Neural cell (in vitro differentiated cells): ENCODE measurements around the gene CCDC12.

ENCODE experiments used
- EP300 ChIP-seq: fragments of 450-650 bp; conservative IDR thresholded peaks from 2 replicates; pipeline ENCODE4 v1.6.1; 2014; ENCODE audit warnings: antibody characterized with exemption, mild to moderate bottlenecking, moderate library complexity; ENCODE audit not compliant: poor library complexity, severe bottlenecking
- POLR2AphosphoS5 ChIP-seq: IDR thresholded peaks from 2 replicates; pipeline ENCODE4 v1.6.1; 2012
- TF ChIP-seq, protein P1 (sequence below): fragments of 450-650 bp; IDR thresholded peaks from 2 replicates; pipeline ENCODE4 v1.5.1; 2014; ENCODE audit warnings: antibody characterized with exemption, mild to moderate bottlenecking, moderate library complexity; ENCODE audit not compliant: poor library complexity, severe bottlenecking

GRCh38 chr3:46962990-46963389 is 13.6 kb downstream of the CCDC12 start:
- TF ChIP-seq, protein P1, sequence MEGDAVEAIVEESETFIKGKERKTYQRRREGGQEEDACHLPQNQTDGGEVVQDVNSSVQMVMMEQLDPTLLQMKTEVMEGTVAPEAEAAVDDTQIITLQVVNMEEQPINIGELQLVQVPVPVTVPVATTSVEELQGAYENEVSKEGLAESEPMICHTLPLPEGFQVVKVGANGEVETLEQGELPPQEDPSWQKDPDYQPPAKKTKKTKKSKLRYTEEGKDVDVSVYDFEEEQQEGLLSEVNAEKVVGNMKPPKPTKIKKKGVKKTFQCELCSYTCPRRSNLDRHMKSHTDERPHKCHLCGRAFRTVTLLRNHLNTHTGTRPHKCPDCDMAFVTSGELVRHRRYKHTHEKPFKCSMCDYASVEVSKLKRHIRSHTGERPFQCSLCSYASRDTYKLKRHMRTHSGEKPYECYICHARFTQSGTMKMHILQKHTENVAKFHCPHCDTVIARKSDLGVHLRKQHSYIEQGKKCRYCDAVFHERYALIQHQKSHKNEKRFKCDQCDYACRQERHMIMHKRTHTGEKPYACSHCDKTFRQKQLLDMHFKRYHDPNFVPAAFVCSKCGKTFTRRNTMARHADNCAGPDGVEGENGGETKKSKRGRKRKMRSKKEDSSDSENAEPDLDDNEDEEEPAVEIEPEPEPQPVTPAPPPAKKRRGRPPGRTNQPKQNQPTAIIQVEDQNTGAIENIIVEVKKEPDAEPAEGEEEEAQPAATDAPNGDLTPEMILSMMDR = no peak
- TF ChIP-seq POLR2AphosphoS5 (no peak), EP300 (no peak)
